KG1 (cell line): ENCODE results near the gene UVRAG.

Experiments used
- DNase-seq: peaks from one replicate; lab custom pipeline; 2025; lab: John Stamatoyannopoulos, UW

Gene UVRAG

DNA sequence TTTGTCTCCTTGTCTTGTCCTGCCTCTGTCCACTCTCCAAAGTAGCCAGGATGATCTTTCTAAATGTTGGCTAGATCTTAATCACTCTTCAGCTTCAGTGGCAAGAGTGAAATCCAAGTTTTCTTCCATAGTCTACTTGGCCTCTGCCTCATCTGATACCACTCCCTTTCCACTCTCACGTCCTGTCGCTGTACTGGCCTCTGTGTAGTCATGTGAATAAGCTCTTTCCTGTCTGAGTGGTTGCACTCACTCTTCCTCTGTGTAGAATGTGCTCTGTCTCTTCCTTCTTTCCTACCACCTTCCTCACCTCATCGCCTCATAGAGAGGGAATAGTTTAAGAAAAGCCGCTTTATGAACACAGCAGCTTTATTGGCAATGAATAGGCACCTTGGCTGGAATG lies 304.8 kb downstream of the UVRAG start:
- DNase-seq = no peak

- no peak for DNase-seq
These were observed 305.6 kb downstream of the UVRAG start for GRCh38 chr11:76120513-76121101.

DNA sequence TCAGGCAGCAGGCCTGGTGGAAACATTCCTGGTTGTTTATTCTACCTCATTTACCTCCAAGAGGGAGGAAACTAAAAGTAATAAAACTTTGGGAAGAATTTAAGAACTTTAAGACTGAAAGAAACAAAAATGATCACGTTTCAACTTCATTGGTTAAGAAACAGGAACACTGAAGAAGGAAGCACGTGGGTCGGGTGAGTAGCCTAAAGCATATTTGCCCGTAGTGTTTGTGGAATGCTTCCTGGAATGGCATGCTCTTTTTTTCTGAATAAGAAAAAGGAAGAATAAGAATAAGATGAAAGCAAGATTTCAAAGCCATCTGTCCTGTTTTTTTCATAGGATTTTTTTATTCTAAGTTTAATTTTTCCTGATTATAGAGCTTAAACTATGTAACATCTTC lies 308.2 kb downstream of the UVRAG start:
- DNase-seq = no peak

DNA sequence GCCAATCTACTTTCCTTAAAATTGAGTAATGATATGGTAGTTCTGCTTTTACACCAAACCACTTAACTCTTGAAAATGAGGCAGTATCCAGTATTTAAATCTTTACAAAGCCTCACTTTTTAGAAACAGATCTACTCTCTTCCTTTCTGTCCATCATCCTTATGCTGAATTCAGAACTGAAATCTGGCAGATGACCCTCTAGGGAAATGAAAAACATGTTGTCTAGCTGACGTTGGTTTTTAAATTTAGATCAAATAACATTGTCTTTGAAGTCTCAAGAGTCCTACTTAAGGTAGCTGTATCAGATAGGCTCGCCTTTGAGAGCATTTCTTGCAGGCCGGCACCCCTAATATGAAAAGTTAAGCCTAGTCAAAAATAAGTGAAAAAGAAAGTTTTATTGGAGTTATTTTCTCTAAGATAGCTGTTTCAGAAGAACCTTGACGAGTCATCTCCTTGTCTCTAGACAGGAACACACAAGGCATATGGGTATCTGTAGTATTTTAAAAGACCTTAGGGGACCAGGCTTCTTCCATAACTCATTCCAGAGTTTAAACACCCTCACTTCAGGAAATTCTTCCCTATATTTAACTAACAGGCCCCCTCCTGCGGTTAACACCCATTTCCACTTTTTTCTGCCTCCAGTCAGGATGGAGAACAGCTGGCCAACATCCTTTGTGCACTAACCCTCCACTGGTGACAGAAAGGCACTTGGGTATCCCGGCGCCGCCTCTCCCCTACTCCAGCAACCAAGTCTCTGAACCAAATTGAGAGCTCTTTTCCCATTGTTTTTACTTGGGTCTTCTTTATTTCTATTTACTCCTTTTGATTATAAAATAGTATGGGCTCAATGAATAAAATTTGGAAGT lies 310.1 kb downstream of the UVRAG start:
- DNase-seq = no peak

DNA sequence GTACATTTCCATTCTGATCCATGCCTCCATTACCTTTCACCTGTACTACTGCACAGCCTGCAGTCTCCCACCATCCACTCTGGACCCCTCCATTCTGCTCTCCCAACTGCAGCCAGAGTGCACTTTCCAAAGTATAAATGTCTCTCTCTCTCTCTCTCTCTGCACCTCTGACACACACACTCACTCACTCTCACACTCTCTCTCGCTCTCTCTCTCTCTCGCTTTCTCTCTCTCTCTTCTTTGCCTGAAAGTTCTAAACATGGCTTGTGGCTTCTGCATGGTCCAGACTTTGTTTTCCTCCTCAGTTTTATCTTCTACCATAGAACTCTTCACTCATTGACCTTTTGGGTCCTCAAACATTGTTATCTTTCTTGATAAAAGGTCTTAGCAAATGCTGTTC lies 314.7 kb downstream of the UVRAG start:
- DNase-seq = no peak

- no peak for DNase-seq
These were observed 316.1 kb downstream of the UVRAG start for GRCh38 chr11:76131142-76131541.

GRCh38 chr11:76131671-76132631 lies 316.9 kb downstream of the UVRAG start:
- no peak for DNase-seq

DNA sequence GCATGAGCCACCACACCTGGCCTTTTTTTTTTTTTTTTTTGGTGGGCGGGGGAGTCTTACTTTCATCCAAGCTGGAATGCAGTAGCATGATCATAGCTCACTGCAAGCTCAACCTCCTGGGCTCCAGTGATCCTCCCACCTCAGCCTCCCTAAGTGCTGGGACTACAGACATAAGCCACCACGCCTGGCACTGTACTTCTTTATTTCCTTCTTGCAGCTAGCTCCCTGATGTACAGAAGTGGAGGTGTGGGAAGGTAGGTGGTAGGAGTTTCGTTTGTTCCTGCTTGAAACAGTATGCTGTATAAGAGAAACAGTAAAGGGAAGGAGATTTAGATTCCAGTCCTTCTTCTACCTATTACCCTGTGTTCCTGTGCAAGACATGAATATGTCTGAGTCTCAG lies 319.2 kb downstream of the UVRAG start:
- no peak for DNase-seq

DNA sequence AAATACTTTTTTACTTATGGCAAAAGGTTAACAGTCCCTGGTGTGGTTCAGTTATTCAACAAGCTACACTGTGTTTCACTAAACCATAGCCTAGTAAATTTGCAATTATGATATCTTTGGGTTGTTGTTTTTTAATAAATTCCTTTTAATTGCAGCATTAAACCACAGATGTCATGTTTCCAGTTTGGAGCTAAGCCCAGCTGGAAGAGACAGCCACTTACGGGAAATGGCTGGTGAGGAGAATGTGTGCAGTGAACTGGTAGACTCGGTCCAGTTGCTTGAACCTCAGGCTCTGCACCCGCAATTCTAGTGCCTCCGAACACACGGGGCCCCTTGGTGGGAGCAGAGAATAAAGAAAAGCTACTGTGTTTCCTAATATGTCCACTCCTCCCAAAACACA lies 320.5 kb downstream of the UVRAG start:
- no peak for DNase-seq

- no peak for DNase-seq
These were observed 324.3 kb downstream of the UVRAG start for GRCh38 chr11:76139314-76139713.

DNA sequence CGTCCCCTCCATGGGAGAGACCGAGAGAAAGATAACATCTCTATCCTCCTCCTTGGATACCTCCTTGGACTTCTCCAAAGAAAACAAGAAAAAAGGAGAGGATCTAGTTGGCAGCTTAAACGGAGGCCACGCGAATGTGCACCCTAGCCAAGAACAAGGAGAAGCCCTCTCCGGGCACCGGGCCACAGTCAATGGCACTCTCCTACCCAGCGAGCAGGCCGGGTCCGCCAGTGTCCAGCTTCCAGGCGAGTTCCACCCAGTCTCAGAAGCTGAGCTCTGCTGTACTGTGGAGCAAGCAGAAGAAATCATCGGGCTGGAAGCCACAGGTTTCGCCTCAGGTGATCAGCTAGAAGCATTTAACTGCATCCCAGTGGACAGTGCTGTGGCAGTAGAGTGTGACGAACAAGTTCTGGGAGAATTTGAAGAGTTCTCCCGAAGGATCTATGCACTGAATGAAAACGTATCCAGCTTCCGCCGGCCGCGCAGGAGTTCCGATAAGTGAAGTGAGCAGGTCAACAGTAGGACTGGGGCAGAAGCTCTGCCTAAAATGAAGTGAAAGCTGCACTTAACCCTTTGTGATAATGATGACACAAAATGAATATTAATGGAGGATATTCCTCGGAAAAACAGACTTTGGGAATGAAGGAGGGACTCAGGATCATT lies 326.0 kb downstream of the UVRAG start:
- no peak for DNase-seq

GRCh38 chr11:76141901-76142588 lies 327.0 kb downstream of the UVRAG start:
- DNase-seq = no peak

DNA sequence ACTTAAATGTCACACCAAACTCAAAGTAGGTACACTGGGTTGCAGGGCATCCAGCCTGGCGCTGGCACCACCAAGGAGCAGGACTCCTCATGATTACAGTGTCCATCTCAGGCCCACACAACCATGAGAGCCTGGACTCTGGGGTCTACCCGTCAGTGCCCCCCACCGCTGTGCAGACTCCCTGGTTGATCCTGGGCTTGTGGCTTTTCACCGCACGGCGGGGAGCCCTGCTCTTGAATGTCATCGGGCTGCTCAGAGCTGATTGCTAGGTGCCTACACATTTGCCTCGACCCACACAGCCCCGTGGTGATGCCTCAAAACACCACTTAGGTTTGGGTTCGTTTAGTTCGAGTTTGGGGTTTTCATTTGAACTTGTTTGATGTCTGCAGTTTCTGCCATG lies 328.3 kb downstream of the UVRAG start:
- DNase-seq = no peak

DNA sequence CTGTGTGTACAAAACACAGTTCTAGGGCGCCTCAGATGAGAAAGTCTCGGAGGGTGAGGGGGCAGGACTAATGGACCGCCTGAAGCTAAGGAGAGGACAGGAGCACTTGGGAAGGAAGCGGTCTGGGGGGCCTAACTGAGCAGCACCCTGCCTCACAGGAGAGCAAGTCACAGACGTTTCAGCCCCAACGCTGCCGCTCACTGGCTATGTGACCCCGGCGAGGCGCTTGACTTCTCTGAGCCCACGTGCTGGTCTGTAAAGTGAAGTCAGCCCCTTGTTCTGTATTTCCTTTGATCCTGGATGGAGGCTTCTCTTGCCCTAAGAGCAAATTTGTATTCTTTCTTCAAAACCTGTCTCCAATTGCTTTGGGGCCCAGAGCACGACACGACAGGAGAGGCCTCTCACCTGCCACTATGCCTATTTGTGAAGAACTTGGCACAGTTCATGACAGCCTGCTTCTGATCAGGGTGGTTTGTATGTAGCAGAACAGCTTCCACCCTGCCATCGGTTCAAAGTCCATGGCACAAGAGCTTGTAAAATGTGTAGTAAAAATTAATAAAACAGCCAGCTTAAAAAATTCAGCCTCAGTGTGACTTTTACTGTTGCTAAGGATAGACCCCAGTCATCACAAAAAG lies 332.2 kb downstream of the UVRAG start:
- no peak for DNase-seq

DNA sequence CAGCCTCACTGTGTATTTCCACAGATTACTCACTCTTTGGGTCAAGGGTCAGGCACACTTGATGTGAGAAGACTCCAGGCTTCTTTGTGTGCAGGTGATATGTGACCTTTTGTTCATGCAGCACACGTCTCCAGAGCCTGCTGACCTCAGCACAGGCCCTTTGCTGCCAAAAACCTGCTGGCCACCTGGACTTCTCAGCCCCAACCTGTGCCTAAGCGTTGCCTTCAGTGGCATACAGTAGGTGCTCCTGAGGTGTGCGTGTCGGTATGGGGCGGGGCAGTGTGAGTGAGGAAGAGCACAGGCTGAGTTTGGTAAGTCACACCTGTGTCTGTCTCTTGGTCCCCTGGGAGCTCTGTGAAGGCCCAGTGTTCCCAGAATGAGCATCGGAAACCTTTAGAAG lies 333.2 kb downstream of the UVRAG start:
- no peak for DNase-seq

DNA sequence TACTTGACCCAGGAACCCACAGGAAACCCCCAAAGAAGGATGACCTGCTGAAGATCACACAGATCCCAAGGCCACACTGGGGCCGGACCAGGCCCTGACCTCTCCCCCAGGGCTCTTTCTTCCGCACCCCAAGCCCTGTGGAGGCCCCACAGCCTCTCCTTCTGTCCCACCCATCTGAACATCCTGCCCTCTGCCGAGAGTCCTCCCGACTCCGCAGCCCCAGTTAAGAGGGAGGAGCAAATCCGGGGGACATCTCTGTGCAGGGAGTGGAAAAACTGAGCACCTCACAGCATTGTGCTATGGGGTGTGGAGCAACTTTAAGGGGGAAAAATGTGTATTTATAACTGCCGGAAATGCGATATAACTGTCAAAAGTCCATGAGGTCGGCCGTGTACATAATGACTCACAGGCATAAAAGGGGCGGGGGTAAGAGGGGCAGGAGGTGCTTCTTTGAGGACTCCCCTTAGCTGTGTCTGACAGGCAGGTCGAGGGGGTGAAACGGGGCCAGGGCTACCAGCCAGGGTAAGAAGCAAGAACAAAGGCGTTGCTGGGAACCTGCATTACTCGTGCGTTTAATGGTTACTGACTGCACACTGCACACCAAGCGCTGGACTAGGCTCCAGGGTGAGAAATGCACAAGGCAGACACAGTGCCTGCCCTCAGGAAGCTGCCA lies 334.1 kb downstream of the UVRAG start:
- no peak for DNase-seq

- DNase-seq = no peak
These were observed 334.7 kb downstream of the UVRAG start for GRCh38 chr11:76149713-76150112.

GRCh38 chr11:76150141-76150540 lies 335.1 kb downstream of the UVRAG start:
- DNase-seq = no peak

DNA sequence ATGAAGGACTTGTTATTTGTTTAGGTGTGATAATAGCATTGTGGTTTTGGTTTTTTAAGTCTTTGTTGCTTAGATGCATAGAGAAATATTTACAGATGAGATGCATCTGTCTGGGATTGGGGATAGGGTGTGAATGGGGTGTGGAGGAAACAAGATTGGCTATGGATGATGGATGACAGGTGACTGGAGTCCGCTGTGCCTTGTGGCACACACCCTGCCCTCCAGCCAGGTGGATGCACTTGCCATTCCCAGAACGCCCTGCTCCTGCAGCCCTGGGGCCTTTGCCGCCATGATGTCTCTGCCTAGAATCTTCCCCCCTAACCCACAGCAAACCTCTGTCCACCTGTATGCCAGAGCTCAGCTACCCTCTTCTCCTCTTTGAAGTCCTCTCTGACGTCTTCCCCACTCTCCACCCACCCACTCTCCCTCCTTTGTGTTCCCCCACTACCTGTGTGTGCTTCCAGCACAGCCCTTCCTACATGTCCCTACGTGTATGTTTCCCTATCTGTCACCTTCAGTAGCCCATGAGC lies 336.6 kb downstream of the UVRAG start:
- no peak for DNase-seq

DNA sequence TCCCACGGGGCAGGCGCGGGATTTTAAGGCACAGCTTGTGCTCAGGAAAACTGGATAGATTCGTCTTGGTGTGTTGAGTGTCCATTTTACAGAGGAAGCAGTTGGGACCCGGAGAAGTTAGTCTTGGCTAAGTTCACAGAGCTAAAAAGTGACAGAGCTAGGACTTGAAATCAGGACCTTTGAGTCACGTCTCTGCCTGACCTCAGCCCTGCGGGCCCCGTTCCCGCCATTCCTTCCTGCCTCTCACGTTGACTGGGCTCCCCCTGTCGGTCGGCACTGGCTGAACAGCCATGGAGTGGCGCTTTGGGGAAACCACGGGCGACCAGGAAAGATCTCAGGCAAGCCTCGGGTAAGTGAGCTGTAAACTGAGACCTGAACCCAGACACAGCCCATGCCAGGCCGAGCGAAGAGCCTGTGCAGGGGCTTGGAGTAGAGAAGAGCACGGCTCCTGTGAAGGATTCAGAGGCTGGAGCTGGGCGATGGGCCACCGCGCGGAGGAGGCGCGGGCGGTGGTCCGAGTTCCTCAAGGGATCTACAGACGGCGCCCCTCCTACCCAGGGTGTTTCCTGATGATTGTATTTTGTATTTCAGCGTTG lies 337.2 kb downstream of the UVRAG start:
- peak; percentile 71 for DNase-seq
